Measurements from ENCODE around the gene TSPAN33. TPM values are rescaled to one million over a fixed set of nuclear protein-coding genes. Genes with fewer than 3 reads are reported as not detected.

Gene TSPAN33
- total RNA-seq, 4 donors from 2014 or later = 2.5 to 8.1 (median 2.9) TPM

- Histone ChIP-seq H3K4me1 (peaks cover 0 to 20% (median 13%) of the 10 kb centered on the region in 4 donors), H3K9me3 (no peaks in the 10 kb centered on the region), H3K36me3 (no peaks in the 10 kb centered on the region), H3K27ac (no peak overlapping the region), H3K4me3 (no peak overlapping the region), H3K27me3 (peaks cover 26% of the 10 kb centered on the region)
- no peak for DNase-seq
- TF ChIP-seq POLR2A (IDR thresholded peaks at IDR 0.05) (no peak), EP300 (IDR thresholded peaks at IDR 0.05; ENCODE audit: low read depth) (no peak), CTCF (IDR thresholded peaks at IDR 0.05) (no peak), POLR2AphosphoS5 (IDR thresholded peaks at IDR 0.05) (no peak)
- intact Hi-C loops (cut with DNase I; ENCODE audit: low total_unique reads) = no loop called here
- in situ Hi-C loops (cut with MboI; ENCODE audit: low pct_ligation_motif_present in 1 of 4, low pct_unique_long_range_greater_than_20kb in 1 of 4, low sequenced_read_pairs in 3 of 4) = no loop called here
- 46 to 50% methylated on average over 2 to 6 of the region's 6 CpGs for WGBS, 2 donors (ENCODE audit: low coverage in 1 of 2)
Observed at GRCh38 chr7:129184981-129185670, 40.6 kb downstream of the TSPAN33 start.

- no peak overlapping the region for H3K27ac ChIP-seq
- intact Hi-C loops (cut with DNase I; ENCODE audit: low total_unique reads) (no loop called here), in situ Hi-C loops (cut with MboI; ENCODE audit: low pct_ligation_motif_present in 1 of 4, low pct_unique_long_range_greater_than_20kb in 1 of 4, low sequenced_read_pairs in 3 of 4) (no loop called here)
- peaks cover 0 to 20% (median 13%) of the 10 kb centered on the region in 4 donors for H3K4me1 ChIP-seq
- no peak for DNase-seq
- H3K36me3 ChIP-seq = no peaks in the 10 kb centered on the region
- 89 to 100% methylated on average over 4 to 6 of the region's 6 CpGs for WGBS, 2 donors (ENCODE audit: low coverage in 1 of 2)
- H3K27me3 ChIP-seq = peaks cover 33% of the 10 kb centered on the region
- TF ChIP-seq POLR2AphosphoS5 (IDR thresholded peaks at IDR 0.05) (no peak), CTCF (IDR thresholded peaks at IDR 0.05) (no peak), POLR2A (IDR thresholded peaks at IDR 0.05) (no peak), EP300 (IDR thresholded peaks at IDR 0.05; ENCODE audit: low read depth) (no peak)
- H3K4me3 ChIP-seq = no peak overlapping the region
- no peaks in the 10 kb centered on the region for H3K9me3 ChIP-seq
Observed at GRCh38 chr7:129186749-129187260, 42.3 kb downstream of the TSPAN33 start.

GRCh38 chr7:129187681-129188371, 43.3 kb downstream of the TSPAN33 start:
- WGBS, 2 donors (ENCODE audit: low coverage in 1 of 2) = 18 to 29% methylated on average over 8 to 9 of the region's 14 CpGs
- intact Hi-C loops (cut with DNase I; ENCODE audit: low total_unique reads) (no loop called here), in situ Hi-C loops (cut with MboI; ENCODE audit: low pct_ligation_motif_present in 1 of 4, low pct_unique_long_range_greater_than_20kb in 1 of 4, low sequenced_read_pairs in 3 of 4) (no loop called here)
- Histone ChIP-seq H3K36me3 (no peaks in the 10 kb centered on the region), H3K4me1 (peaks cover 0 to 20% (median 13%) of the 10 kb centered on the region in 4 donors), H3K27ac (peak overlapping the region; percentile 39 to 63 (median 50)), H3K4me3 (peak overlapping the region; percentile 50 to 78 (median 68)), H3K27me3 (peaks cover 33% of the 10 kb centered on the region), H3K9me3 (no peaks in the 10 kb centered on the region)
- no peak for TF ChIP-seq EP300 (IDR thresholded peaks at IDR 0.05; ENCODE audit: low read depth)
- no peak for TF ChIP-seq POLR2AphosphoS5 (IDR thresholded peaks at IDR 0.05)
- no peak for TF ChIP-seq CTCF (IDR thresholded peaks at IDR 0.05)
- TF ChIP-seq POLR2A (IDR thresholded peaks at IDR 0.05) = no peak
- no peak for DNase-seq

GRCh38 chr7:129188372-129188891, 43.9 kb downstream of the TSPAN33 start, which contains the start of gene SMO:
TSS of gene SMO (plus strand) at chr7:129188633. CDS start at chr7:129189152, 519 bp downstream.
- intact Hi-C loops (cut with DNase I; ENCODE audit: low total_unique reads) (no loop called here), in situ Hi-C loops (cut with MboI; ENCODE audit: low pct_ligation_motif_present in 1 of 4, low pct_unique_long_range_greater_than_20kb in 1 of 4, low sequenced_read_pairs in 3 of 4) (no loop called here)
- Histone ChIP-seq H3K9me3 (no peaks in the 10 kb centered on the region), H3K27me3 (peaks cover 33% of the 10 kb centered on the region), H3K27ac (peak within 1 kb of the TSS; percentile 39 to 63 (median 50)), H3K4me1 (peaks cover 0 to 20% (median 13%) of the 10 kb centered on the region in 4 donors), H3K4me3 (peak within 1 kb of the TSS; percentile 50 to 78 (median 68)), H3K36me3 (no peaks in the 10 kb centered on the region)
- peak; percentile 45 for DNase-seq
- 2% methylated on average over 40 of the region's 48 CpGs; no CpG with 5 or more reads in 1 of the 2 donors for WGBS, 2 donors (ENCODE audit: low coverage in 1 of 2)
- TF ChIP-seq POLR2AphosphoS5 (IDR thresholded peaks at IDR 0.05) = no peak
- no peak for TF ChIP-seq CTCF (IDR thresholded peaks at IDR 0.05)
- TF ChIP-seq POLR2A (IDR thresholded peaks at IDR 0.05) = no peak
- TF ChIP-seq EP300 (IDR thresholded peaks at IDR 0.05; ENCODE audit: low read depth) = no peak
